Right ventricle myocardium inferior (tissue), 1 donor: ENCODE results near the gene PCSK4. TPM values are rescaled to one million over a fixed set of nuclear protein-coding genes. Genes with fewer than 3 reads are reported as not detected.
"Not testable (repeated sequence)": the region's sequence is repeated elsewhere in the genome, so short reads cannot be mapped to it uniquely, and the experiment has no call there.

Source experiments
- ATAC-seq: fragments of 200-7000 bp; cut with Tn5 transposase; one replicate; pipeline ENCODE4 v1.9.1; 2020; ENCODE audit warnings: mild to moderate bottlenecking, moderate library complexity
- DNase-seq: peaks from one replicate; pipeline ENCODE4 v3.0.0; 2021; ENCODE audit errors: missing footprints
- intact Hi-C: fragments of 100-400 bp; cut with DNase I; formaldehyde crosslinking; loops from one replicate; pipeline ENCODE4 v1.11.0; 2022
- total RNA-seq: library from RNA; stranded (reverse); fragmentation: NEBNext Ultra II Directional; extraction: Animal tissue kit (Norgen Biotek cat#: 25700); gene quantifications from one replicate; pipeline ENCODE4 v1.2.1, GENCODE V29; 2021
- donor health status: DM: no; HTN: yes; CAD: no; lungs with severe emphysema.

The PCSK4 gene
- total RNA-seq, 1 donor from 2014 or later: 0.89 TPM

DNA sequence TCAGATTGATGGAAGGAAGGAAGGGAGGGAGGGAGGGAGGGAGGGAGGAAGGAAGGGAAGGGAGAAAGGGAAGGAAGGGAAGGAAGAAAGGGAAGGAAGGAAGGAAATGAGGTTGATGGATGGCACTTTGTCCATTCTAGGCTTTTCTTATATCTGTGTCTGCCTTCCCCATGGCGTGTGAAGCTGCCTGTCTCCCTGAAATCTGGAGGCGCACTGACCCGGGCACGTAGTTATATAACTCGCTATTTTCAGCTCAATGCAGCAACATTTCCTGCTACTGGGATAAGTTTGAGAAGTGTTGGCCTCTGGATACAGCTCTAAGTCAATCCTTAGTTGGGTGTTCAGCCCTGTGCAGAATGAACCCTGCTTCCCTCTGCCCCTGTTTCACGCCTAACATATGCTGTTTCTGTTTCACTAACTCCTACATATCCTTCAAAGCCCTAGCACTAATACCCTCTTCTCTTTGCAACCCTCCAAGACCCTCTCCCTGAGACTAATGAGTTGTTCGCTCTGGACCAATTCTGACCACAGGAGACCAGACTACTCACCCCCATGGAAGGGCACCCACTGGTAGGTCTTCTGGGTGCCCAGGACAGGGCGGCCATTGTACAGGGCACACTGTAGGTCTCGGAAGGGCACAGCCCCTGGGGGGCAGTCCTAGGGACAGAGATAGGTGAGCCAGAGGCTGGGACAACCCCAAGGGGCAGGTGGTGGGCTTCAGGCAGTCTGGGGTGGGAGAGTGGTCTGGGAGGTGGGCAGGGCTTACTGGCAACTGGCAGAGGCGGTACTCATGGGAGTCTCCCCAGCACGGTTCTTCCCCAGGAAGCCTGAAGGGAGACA is 19.7 kb upstream of the PCSK4 start:
- intact Hi-C loops: loop anchor here (5.0 kb wide), 2 partner anchors 63 to 233 kb away; partner anchors contain the start of gene FAM174C
- no peak for DNase-seq

DNA sequence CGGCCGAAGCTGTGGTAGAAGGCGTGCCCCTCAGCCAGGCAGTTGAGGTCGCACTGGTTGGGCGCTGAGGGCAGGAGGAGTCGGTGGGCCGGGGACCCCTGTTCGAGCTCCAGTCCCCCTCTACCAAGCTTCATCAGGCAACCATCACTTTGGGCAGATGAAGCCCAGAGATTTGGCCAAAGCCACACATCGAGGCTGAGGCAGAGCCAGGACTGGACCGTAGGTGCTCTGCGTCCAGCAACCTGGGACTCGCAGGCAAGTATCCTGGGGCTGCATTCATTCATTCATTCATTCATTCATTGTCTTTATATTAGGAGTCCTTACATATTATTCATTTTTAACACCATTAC is 18.3 kb upstream of the PCSK4 start:
- DNase-seq (no peak), ATAC-seq (no peak)
- intact Hi-C loops: loop anchor here (5.0 kb wide), 1 partner anchor 231 kb away; the partner anchor contains the start of gene FAM174C

More for the DNA sequence above, 19.7 kb upstream of the PCSK4 start:
- no peak for ATAC-seq

DNA sequence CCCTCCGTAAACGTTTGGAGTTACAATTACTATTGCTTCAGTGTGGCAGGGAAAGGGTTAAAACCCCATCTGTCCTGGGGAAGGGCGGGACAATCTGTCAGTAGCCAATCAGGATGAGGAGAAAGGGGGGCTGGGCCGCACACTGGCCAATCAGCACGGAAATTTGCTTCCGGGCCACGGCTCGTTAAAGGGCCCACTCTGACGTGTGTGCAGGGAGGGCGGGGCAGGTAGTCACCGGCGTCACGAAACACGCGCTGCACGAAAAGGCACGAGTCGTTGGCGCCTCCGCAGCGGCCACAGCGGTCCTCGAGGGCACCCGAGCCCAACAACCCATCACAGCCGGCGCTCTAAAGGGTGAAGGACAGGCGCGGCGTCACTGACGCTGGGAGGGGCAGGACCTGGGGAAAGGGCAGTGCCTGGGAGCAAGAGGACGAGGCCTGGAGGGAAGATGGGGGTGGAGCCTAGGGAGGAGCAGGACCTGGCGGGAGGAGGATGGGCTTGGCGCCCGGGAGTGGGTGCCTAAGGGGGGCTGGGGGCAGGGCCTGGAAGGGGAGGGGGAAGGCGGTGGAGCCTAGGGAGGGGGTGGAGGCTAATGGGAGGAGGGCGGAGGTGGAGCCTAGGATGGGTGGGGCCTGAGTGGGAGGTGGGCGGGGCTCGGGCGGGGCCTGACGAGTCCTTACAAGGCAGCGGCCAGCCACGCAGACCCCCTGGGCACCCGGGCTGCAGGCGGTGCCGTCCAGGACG is 17.8 kb upstream of the PCSK4 start:
- ATAC-seq (peak; percentile 92), DNase-seq (peak; percentile 93)
- intact Hi-C loops: loop anchor here (5.0 kb wide), 1 partner anchor 231 kb away; the partner anchor contains the start of gene FAM174C

DNA sequence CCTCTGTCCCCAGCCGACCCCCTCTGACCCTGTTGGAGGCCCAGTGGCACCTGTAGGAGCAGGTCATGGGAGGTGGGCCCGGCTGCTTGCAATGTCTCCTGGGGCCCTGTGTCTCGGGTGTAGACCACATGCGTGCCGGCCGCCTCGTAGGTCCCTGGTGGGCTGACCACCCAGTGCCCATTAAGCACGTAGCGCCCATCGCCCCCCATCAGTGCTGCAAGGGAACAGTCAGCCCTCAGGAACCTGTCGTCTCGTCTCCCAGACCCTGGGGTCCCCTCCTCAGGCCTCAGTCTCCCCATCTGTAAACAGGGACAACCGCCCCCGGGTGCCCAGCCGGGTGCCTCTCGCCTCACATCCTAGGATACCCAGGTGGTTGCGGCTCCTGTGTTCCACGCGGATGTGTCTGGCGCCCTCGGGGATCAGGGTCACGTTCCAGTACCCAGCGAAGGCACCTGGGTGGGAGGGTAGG is 17.1 kb upstream of the PCSK4 start:
- intact Hi-C loops: loop anchor here (5.0 kb wide), 1 partner anchor 230 kb away; the partner anchor contains the start of gene FAM174C
- DNase-seq (no peak), ATAC-seq (no peak)

DNA sequence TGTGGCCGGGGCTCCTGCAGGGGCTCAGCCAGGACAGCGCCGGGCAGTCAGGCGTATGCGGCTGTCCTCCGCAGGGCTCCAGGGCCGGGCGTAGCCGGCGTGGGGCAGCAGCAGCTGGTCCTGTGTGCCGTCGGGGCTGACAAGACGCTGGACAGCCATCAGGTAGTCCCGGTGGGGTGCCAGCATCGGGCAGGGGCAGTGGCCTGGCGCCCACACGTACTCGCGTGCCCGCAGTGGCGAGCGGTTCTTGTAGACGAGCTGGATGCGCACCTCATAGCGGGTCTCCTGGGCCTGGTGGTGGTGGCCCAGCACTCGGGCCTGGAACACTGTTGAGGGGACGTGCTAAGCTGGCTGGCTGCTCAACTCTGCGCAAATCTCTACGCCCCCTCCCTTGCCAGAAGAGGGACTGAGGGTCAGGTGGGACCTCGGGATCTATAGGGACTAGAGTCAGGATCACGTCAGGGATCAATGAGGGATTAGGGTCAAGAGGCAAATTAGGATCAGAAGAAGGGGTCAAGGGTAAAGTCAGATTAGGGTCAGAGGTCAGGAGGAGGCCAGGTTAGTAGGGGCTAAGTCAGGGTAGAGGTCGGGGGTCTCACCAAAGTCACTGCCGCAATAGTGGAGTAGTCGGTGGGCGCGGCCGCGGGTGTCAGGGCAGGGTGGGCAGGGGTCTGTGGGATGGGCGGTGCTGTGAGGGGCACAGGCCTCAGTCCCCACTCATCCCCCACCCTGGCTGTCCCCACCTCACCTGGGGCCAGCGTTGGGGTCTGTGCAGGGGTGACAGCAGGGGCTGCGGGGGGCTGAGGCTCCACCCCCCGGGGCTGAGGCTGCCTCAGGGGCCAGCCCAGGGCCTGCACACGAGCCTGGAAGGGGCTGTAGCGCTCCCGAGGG is 16.1 kb upstream of the PCSK4 start:
- intact Hi-C loops: loop anchor here (5.0 kb wide), 1 partner anchor 229 kb away; the partner anchor contains the start of gene FAM174C
- DNase-seq (no peak), ATAC-seq (no peak)

DNA sequence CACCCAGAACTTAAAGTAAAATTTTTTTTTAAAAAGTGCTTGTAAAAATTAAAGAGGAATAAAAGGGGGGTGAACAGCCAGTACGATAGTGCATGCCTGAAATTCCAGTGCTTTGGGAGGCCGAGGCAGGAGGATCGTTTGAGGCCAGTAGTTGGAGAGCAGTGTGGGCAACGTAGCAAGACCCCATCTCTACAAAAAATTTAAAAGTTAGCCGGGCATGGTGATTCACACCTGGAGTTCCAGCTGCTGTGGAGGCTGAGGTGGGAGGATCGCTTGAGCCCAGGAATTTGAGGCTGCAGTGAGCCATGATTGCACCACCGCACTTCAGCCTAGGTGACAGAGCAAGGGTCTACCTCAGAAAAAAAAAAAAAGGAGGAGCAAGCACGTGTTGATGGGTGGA is 14.9 kb upstream of the PCSK4 start:
- DNase-seq: no peak
- ATAC-seq: no peak
- intact Hi-C loops: loop anchor here (5.0 kb wide), 1 partner anchor 228 kb away; the partner anchor contains the start of gene FAM174C

DNA sequence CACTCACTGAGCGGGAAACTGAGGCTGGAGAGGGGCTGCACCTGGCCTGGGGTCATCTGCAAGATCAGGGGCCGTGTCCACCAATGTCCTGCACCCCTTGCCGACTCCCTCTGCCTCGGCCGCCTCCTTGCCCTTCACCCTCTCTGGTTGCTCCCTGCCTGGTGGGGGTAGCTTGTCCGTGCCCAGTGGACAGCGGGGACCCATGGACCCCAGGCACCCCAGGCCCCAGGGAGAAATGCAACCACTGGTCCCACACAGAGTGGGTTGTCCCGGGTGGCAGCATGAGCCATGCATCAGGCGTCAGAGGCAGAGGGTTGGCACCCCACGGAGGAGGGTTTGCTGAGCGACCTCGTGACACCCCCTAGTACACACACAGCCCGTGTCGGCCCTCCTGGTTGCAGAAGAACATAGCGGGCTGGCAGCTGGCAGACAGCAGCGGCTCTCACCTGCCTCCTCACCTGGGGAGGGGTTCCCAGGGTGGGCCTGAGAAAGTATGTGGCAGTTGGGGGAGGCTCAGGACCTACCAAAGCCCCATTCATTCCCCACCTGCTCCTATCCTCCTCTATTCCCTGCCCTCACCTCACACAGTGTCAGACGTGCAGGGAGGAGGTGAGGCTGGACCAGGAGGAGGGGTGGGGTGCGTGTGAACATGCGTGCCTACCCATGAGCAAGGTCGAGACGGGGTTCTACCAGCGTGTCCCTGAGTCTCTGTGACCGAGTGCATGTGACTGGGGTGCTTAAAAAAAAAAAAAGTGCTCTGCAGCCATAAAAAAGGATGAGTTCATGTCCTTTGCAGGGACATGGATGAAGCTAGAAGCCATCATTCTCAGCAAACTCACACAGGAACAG is 14.0 kb upstream of the PCSK4 start:
- ATAC-seq: no peak
- peak; percentile 32 for DNase-seq
- intact Hi-C loops: no loop called here

DNA sequence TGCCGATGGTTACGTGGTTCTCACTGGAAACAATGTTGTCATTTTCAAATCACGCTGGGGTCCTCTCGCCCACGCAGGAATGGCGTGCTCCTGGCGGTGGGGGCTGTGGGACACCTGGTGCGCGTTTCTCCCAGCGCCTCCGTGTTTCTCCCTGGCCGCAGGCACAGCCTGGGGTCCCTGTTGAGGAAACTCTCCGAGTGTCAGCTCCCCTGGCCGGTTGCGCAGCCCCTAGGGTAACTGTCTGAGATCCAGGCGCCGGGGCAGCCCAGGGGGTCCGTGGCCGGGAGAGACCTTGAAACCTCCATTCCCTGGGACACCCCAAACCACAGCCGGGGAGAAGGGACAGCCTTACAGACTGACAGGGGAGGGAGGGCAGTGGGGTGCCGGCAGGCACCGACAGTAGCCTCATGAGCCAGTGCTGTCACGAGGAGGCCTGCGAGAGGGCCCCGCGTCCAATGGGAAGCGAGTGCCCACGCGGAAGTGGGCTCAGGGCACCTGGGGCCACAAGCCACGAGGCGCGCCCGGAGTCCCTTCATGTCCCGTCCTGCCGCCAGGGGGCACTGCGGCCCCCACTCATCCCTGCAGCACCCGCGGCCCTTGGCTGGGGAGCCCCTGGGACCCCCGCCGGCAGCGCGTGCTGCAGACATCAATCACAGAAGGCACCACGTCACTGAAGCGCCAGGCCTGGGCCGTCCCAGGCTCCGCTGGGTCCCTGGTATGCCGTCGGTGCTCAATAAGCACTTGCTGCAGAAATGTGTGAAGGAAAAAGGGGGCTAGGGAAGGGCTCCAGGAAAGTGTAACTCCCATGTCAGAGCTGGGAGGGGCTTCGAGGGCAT is 13.2 kb upstream of the PCSK4 start:
- intact Hi-C loops: no loop called here
- peak; percentile 71 for DNase-seq
- no peak for ATAC-seq

DNA sequence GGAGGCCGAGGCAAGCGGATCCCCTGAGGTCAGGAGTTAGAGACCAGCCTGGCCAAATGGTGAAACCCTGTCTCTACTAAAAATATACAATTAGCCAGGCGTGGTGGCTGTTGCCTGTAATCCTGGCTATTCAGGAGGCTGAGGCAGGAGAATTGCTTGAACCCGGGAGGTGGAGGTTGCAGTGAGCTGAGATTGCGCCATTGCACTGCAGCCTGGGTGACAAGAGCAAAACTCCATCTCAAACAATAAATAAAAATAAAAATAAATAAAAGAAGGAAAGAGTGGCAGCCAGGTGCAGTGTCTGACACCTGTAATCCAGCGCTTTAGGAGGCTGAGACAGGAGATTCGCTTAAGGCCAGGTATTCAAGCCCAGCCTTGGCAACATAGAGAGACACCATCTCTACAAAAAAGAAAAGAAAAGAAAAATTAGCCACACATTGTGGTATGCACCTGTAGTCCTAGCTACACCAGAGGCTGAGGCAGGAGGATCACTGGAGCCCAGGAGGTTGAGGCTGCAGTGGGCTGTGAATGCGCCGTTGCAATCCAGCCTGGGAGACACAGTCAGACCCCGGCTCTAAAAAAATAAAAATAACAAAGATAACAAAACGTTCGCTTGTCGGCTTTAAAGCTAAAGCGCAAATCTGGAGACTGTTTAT is 12.4 kb upstream of the PCSK4 start:
- ATAC-seq (no peak), DNase-seq (peak; percentile 28)
- intact Hi-C loops: no loop called here

DNA sequence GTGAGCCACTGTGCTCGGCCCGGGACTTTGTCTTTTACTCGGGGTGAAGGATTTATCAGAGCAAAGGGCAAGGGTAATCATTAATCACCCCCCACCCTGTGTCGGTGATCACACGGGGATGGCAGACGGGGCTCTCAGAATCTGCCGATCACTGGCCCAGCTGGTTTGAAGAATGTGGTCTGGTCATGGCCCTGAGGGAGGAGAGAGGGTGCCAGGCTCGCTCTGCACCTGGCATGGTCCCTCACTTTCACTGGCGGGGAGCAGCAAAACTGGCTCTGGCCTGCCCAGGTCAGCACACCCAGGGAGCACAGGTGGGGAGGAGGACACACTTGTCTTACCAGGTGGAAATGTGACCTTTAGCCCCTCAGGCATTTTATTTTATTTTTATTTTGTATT is 11.0 kb upstream of the PCSK4 start:
- ATAC-seq (no peak), DNase-seq (no peak)
- intact Hi-C loops: no loop called here

DNA sequence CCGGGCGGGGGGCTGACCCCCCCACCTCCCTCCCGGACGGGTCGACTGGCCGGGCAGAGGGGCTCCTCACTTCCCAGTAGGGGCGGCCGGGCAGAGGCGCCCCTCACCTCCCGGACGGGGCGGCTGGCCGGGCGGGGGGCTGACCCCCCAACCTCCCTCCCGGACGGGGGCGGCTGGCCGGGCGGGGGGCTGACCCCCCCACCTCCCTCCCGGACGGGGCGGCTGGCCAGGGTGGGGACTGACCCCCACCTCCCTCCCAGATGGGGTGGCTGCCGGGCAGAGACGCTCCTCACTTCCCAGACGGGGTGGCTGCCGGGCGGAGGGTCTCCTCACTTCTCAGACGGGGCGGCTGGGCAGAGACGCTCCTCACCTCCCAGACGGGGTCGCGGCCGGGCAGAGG is 9.1 kb upstream of the PCSK4 start:
- intact Hi-C loops, ATAC-seq, DNase-seq: not testable (repeated sequence)

DNA sequence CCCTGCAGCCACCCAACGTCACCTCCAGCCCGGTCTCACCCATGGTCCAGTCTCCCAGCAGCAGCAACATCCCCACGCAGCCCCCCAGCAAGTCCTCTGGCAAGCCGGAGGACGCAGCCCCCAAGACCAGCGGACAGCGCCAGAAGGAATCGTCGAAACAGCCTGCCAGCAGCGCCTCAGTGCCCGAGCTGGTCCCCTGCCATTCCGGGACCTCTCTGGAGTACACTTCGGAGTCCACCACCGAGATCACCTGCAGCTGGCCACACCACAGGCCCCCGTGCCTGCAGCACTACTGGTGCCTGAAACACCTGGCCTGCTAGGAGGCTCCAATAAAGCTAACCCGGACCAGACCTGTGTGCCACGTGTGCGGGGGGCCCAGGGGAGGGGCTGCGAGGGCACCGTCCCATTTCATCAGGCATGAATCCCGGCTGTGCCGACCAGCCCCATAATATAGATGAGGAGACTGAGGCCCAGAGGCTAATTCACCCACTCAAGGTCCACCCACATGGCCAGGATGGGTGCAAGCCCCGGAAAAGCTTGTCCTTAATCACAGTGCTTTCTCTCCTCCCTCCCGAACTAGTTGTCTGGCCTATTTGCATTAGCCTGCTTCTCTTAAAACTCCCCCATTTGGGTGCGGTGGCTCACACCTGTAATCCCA is 7.6 kb upstream of the PCSK4 start:
- intact Hi-C loops: no loop called here
- peak; percentile 43 for DNase-seq
- ATAC-seq: no peak

DNA sequence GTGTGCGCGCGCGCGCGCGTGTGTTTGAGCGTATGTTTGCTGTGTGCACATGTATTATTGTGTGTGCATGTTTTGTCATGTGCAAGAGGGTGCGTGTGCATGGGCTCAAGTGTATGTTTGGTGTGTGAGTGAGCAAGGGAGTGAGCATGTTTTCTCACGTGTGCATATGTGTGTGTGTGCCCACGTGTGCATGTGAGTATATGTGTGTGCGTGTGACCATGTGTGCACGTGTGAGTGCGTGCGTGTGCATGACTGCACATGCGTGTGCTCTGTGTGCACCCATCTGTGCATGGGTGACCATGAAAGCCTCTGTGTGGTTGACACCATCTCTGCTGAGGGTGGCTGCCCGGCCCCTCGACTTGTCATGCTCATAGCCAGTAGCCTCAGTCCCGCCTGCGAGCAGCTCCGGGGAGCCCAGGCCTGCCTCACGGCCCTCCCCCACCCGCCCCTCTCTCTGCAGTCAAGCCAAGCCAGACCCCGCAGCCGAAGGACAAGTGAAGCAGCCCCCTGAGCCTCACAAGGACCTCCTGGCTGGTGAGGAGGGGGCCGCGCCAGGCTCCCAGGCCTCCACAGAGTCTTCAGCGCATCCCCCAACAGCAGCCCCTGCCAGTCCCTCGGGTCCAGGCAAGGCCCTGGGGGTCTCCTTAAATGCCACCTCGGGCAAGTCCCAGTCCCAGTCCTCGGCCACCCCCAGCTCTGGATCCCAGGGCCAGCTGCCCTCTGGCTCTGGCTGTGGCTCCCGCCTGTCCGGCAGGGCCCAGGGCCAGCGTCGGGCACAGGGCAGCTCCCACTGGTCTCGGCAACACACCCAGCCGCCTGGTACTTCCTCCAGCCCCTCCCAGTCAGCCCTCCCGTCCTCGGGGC is 6.8 kb upstream of the PCSK4 start:
- intact Hi-C loops: no loop called here
- DNase-seq (peak; percentile 60), ATAC-seq (no peak)

DNA sequence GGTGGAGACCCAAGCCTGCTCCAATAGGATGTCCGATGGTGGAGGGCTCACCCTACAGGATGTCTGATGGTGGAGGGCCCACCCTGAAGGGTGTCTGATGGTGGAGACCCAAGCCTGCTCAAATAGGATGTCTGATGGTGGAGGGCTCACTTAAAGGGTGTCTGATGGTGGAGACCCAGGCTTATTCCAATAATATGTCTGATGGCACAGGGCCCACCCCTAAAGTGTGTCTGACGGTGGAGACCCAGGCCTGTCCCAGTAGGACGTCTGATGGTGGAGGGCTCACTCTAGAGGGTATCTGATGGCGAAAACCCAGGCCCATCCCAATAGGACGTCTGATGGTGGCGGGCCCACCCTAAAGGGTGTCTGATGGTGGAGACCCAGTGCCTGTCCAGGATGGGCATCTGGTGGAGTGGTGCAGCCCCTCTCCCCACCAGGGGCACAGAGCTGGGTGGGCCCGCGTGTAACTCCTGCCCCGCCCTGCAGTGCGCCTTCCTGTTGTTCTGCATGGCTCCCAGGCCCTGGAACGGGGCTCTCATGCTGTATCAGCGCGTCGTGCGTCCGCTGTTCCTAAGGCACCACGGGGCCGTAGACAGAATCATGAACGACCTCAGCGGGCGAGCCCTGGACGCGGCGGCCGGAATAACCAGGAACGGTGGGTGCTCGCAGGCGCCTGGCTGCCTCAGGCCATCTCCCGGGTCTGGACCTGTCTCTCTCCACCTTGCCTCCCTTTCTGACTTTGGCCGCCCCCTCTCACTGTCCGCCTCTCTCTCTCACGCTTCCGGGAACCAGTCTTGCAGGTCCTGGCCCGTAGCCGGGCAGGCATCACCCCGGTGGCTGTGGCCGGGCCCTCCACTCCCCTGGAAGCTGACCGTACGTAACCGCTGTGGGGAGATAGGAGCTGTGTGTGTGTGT is 5.9 kb upstream of the PCSK4 start:
- DNase-seq: peak; percentile 67
- ATAC-seq: no peak
- intact Hi-C loops: no loop called here
